ENCODE measurements around the gene AKR1C1.

DNA sequence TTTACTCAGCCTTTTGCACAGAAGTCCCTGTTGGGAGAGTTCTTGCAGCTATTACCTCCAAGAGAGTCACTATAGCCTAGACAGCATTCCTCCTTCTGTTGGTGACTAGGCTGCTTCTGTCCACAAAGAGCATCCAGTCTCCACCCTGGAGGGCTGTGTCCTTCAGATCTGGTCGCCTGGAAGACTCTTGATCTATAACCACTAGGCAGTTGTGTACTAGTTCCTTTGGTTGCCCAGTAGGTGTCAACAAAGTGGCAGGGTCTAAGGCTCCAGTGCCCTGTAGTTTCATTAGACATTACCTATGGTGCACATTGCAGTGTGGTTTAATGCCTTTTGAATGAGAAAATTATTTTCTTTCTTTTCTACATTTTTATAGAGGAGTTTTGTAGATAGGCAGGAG lies 51.7 kb downstream of the AKR1C1 start:
- no peak for TF ChIP-seq RAD21 (IDR thresholded peaks at IDR 0.05; ENCODE audit: low read length)
- TF ChIP-seq, protein P1, sequence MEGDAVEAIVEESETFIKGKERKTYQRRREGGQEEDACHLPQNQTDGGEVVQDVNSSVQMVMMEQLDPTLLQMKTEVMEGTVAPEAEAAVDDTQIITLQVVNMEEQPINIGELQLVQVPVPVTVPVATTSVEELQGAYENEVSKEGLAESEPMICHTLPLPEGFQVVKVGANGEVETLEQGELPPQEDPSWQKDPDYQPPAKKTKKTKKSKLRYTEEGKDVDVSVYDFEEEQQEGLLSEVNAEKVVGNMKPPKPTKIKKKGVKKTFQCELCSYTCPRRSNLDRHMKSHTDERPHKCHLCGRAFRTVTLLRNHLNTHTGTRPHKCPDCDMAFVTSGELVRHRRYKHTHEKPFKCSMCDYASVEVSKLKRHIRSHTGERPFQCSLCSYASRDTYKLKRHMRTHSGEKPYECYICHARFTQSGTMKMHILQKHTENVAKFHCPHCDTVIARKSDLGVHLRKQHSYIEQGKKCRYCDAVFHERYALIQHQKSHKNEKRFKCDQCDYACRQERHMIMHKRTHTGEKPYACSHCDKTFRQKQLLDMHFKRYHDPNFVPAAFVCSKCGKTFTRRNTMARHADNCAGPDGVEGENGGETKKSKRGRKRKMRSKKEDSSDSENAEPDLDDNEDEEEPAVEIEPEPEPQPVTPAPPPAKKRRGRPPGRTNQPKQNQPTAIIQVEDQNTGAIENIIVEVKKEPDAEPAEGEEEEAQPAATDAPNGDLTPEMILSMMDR (conservative IDR thresholded peaks at IDR 0.05; ENCODE audit: low read depth, low read length): no peak
- no peak for TF ChIP-seq POLR2A (IDR thresholded peaks at IDR 0.05; ENCODE audit: low read depth, low read length)
- no peak for TF ChIP-seq RCOR1 (IDR thresholded peaks at IDR 0.05; ENCODE audit: insufficient replicate concordance, low read length)
- TF ChIP-seq SMC3 (IDR thresholded peaks at IDR 0.05; ENCODE audit: low read depth, low read length): no peak

Measured in IMR-90 (cell line).